Measurements from ENCODE around the gene WWC1.
"Not testable (repeated sequence)": the region's sequence is repeated elsewhere in the genome, so short reads cannot be mapped to it uniquely, and the experiment has no call there.

The WWC1 gene

DNA sequence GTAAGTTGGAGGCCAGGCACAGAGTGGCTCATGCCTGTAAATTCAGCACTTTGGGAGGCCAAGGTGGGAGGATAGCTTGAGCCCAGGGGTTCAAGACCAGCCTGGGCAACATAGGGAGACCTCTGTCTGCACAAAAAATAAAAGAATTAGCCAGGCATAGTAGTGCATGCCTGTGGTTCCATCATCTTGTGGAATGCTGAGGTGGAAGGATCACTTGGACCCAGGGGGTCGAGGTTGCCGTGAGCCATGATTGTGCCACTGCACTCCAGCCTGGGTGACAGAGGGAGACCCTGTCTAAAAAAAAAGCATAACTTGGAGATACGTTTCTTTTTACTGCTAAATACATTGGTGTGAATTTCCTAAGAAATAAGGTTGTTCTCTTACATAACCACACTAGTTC is 19.1 kb downstream of the WWC1 start:
- not testable (repeated sequence) for DNase-seq

- no peak for DNase-seq
These were observed 19.7 kb downstream of the WWC1 start for GRCh38 chr5:168311061-168311566.

DNA sequence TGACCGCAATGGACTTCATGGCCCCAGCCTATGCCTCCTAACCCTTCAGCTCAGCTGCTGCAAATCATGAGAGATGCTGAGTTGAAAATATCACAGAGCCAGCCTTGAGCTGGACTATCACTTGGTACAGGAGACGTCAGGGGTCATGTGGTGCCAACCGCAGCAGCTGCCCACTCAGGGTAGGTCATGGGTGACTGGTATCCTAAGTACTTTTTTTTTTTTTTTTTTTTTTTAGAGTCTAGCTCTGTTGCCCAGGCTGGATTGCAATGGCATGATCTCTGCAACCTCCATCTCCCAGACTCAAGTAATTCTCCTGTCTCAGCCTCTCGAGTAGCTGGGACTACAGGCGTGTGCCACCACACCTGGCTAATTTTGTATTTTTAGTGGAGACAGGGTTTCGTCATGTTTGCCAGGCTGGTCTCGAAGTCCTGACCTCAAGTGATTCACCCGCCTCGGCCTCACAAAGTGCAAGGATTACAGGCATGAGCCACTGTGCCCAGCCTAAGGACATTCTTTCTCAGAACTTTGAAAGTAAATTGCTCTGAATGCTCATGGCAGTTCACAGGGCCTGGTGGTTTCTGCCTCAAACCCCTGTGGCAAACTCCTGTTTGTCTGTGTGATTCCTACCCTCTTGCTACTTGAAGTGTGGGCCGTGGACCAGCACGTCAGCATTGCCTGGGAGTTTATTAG is 21.3 kb downstream of the WWC1 start:
- no peak for DNase-seq

GRCh38 chr5:168313596-168314204 is 22.3 kb downstream of the WWC1 start:
- no peak for DNase-seq

DNA sequence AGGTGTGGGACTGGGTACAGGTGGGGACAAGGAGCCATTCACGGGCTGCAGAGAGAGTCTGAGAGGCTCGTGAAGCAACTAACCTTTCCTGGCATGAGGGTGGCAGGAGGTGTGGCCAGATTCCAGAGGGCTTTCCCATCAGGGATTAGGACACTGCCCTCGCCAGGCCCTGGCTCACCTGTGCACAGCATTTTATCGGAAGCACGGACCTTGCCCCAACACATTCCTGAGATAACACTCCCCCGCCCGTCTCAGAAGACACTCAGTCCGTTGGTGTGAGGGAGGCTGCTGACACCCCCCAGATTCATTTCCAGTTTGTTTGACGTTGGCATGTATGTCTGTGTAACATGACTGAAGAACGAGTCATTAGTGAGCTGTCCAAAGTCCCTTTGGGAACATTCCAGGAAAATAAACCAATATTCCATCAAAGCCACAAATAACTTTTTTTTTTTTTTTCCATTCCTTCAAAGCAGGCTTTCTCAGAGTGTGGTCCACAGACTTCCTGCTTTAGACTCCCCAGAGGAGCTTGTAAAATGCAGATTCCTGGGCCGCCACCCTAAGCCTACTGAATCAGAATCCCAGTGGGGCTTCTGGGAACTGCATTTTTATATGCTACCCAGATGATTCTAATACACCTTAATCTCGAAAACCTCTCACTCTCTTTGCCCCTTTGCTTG is 23.4 kb downstream of the WWC1 start:
- no peak for DNase-seq

GRCh38 chr5:168315416-168316138 is 24.1 kb downstream of the WWC1 start:
- no peak for DNase-seq

DNA sequence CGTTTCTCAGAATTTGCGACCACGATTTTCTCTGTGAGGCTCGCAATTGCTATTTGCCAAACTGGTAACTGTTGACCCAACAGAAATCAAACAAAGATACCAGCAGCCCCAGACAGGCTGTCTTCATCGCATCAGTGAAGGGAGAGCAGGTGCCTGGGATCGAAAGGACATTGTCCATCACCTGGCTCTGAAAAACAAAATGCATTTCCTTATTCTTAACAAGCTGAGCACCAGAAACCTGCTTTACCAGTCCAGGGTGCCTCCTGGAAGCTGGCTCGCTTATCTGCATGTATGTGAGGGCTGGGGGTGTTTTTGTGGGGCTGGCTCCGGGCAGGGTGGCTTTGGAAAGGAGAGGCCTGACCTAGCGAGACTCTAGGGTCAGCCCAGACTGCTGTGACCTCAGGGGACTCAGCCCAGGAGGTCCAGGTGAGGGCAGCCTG is 24.7 kb downstream of the WWC1 start:
- DNase-seq = no peak

- no peak for DNase-seq
These were observed 25.7 kb downstream of the WWC1 start for GRCh38 chr5:168317096-168317520.

DNA sequence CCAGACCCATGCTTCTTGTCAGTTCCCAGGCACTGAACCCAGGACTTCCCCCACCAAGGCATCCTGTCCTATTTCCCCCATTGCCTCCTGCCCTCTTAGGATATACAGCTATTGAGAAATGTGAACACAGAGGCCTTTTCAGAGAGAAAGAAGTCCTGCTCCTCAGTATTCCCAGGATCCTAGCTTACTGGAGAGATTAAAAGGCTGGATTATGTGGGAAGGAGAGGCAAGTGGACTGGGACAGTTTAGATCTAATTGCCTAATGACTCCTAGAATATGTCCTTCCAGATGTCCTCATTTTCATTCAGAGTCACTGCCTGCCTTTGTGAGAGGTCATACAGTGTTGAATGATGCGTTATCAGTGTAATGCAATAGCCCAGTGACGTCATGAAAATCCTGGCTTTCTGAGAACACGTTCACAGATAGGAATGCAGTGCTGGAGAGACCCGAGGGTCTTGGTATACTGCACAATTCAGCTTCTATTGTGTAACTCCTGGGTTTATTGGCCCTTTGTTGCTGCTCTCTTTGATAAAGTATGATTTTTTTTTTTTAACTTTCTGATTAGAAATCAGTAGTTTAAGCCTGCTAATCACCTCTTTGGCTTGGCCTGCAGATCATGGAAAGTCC is 26.2 kb downstream of the WWC1 start:
- no peak for DNase-seq

DNA sequence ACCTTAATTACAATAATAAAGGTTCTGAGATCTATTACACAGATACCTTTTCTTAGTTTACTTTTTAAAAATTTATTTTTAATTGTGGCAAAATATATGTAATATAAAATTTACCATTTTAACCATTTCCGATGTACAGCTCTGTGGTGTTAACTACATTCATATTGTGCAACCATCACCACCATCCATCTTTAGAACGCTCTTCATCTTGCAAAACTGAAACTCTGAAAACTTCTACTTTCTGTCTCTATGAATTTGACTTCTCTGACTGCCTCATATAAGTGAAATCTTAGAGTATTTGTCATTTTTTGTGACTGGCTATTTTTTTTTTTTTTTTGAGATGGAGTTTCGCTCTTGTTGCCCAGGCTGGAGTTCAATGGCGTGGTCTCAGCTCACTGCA is 26.8 kb downstream of the WWC1 start:
- no peak for DNase-seq

GRCh38 chr5:168319774-168320173 is 28.3 kb downstream of the WWC1 start:
- DNase-seq = no peak

DNA sequence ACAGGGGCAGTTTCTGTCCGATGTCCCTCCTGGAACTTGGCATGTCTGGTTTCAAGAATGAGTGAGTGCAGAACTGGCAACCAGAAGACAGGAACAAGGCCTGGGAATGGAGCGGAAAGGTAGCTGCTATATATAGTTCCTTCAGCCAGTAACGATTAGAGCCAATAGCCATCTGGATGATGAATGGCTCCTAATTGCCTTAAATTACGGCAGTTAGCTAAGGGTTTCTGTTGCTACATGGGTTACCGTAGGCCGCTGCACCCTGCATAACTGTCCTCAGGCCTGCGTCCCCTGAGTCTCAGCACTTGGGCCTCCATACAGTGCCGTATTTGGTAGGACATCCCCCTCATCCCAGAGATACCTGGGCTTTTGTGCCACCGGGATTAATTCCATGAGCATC is 29.4 kb downstream of the WWC1 start:
- DNase-seq = no peak

DNA sequence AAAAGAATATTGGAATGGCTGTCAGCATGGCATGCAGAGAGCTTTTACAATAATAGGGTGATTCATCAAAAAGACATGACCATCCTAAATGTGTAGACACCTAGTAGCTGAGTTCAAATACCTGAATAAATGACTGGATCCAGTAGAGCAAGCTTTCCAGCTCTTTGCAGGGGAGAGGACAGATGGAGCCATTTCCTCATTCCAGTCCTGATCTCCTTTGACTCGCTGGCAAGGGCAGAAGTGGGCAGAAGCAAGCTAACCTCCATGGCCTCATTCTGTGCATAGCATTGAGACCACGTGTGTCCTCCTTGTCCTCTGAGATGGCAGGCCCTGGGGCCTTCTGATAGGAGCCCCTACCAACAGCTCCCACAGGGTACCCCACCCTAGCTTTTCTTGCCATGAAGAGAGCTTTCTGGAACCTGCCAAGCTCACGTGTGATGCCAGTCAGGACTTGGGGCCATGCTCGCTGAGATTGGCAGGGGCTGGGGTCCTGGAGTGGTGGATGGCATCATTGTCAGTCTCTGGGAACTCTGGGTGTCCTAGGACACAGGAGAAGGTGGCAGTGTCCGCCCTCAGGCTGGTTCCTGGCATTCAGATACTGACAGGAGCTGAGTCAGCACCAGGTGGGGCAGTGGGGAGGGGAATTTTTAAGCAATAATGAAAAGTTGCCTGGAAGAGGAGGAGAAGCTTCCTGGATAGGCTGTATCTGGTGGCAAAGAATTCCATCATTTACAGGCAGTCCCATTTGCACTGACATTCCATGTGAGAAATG is 33.6 kb downstream of the WWC1 start:
- DNase-seq = no peak

DNA sequence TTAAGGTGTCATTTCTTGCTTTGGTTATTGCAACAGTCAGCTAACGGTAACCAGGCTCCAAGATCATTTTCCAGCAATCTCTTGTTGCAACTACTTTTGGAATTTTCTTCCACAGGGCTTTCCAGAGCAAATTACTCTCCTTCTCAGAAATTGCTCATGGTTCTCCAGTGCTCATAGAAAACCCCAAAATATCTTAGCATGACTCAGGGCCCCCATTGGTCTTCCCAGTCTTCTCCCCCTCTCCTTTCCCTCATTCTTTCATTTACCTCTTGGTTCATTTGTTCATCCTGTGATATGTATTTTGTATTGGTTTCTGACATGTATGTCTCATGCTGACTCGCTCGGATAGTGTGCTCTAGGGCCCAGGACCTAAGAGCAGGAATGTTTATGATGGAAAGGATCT is 35.6 kb downstream of the WWC1 start:
- no peak for DNase-seq

GRCh38 chr5:168327451-168327850 is 36.0 kb downstream of the WWC1 start:
- DNase-seq = no peak

DNA sequence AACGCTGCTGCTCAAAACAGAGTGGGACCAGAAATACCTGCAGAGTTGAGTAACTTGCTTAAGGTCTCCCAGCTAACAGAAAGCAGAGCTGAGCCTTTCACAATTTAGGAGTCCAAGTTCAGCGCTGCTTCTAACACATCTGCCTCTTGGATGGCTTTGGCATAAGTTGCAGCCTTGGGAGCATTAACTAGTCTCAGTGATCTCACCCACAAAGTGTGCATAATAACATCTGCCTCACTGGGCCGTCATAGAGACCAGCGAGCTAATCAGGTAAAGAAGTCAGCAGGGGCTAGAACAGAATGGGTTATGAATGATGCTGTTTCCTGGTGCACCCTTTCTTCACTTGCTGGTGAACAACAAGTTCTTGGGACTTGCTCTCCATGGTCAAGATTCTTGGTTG is 36.5 kb downstream of the WWC1 start:
- no peak for DNase-seq

GRCh38 chr5:168328814-168329213 is 37.4 kb downstream of the WWC1 start:
- no peak for DNase-seq

DNA sequence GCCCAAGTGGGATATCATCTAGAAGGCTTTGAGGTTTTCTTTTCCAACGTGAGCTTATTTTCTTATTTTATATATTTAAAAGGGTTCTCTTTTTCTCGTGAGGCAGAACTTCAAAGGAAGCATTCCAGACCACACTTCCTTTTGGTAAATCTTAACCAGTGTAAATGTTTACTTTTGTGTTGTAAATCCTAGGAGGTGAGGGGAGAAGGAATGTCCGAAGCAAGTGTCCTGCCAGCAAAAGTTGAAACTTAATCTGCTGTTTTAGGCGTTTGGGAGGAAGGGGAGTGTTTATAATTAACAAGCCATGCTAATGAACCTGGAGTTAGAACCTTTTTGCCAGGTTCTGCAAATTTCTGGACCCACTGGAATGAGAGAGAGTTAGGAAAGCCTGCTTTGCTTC is 37.9 kb downstream of the WWC1 start:
- no peak for DNase-seq

GRCh38 chr5:168332042-168332441 is 40.6 kb downstream of the WWC1 start:
- no peak for DNase-seq

DNA sequence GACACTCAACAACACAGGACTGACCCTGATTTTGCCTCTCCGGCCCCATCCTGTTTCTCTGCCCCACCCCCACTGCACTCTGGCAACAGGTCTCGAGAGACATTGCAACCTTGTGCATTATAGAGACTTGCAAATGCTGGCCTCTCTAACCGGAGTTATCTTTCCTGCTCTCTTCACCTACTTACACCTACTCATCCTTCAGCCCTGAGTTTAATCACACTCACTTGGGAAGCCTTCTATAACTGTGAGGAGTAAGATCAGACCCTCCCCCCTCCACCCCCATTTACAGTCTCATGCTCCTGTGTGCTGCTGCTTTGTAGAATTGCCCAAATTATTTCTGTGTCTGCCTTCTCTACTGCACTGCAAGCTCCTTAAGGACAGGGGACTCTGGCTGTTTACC is 42.8 kb downstream of the WWC1 start:
- no peak for DNase-seq

- DNase-seq = no peak
These were observed 43.2 kb downstream of the WWC1 start for GRCh38 chr5:168334695-168335094.

- DNase-seq = no peak
These were observed 45.9 kb downstream of the WWC1 start for GRCh38 chr5:168337361-168337760.
